Skeletal muscle tissue (tissue), 5 donors: ENCODE results near the gene CMBL. TPM values are rescaled to one million over a fixed set of nuclear protein-coding genes. Genes with fewer than 3 reads are reported as not detected.

Experiments
- H3K27ac ChIP-seq: one replicate; pipeline ENCODE4 v1.7.0; 2013; ENCODE audit warnings: mild to moderate bottlenecking, low read depth, low read length, inconsistent platforms
- H3K27me3 ChIP-seq, 3 donors: one replicate each; pipeline ENCODE4 v1.7.0; 2013; ENCODE audit warnings: low read length in 3 of 3; ENCODE audit not compliant: control insufficient read depth in 3 of 3, insufficient read depth in 3 of 3
- H3K36me3 ChIP-seq, 3 donors: one replicate each; pipeline ENCODE4 v1.7.0; 2013; ENCODE audit warnings: low read length in 3 of 3; ENCODE audit not compliant: control insufficient read depth in 3 of 3, insufficient read depth in 3 of 3
- H3K4me1 ChIP-seq, 3 donors: one replicate each; pipeline ENCODE4 v1.7.0; 2013; ENCODE audit warnings: low read length in 3 of 3, mild to moderate bottlenecking in 3 of 3; ENCODE audit not compliant: control insufficient read depth in 3 of 3, insufficient read depth in 3 of 3
- H3K4me3 ChIP-seq, 3 donors: one replicate each; pipeline ENCODE4 v1.7.0; 2013; ENCODE audit warnings: low read length in 3 of 3
- H3K9ac ChIP-seq, 3 donors: one replicate each; pipeline ENCODE4 v1.7.0; 2013; ENCODE audit warnings: low read length in 3 of 3, mild to moderate bottlenecking in 3 of 3, moderate library complexity in 2 of 3, low read depth in 1 of 3
- H3K9me3 ChIP-seq, 3 donors: one replicate each; pipeline ENCODE4 v1.7.0; 2013; ENCODE audit warnings: low read length in 3 of 3; ENCODE audit not compliant: control insufficient read depth in 3 of 3
- small RNA-seq: library from RNA; depleted of rRNA; stranded (forward); fragments of <200 nt; gene quantifications from one replicate; pipeline ENCODE3, GENCODE V24; 2014
- total RNA-seq: library from RNA; depleted of rRNA; stranded (reverse); fragments of >200 nt; gene quantifications from one replicate; pipeline ENCODE4 v1.2.3, GENCODE V29; 2014
- donor health status: Osteomylitis.

Gene CMBL
- total RNA-seq, 1 donor from 2014 or later: 34.4 TPM

DNA sequence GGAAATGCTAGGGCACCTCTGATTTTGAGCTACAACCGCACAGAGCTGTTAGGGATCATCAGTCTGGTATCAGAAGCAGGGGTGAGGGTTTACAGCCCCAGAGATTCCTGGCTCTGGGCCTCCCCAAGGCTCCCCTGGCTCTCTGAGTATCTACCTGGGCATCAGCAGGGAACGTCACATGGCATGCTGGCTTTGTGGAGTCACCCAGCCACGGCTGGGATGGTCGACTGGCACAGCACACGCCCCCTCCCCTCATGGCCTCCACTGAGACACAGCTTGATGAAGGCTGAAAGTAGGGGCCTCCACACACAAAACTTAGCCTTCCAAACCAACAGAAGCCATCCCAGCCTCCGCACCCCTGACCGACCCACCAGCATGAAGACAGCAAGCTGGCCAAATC, 74.7 kb downstream of the CMBL start:
- peaks cover 10 to 24% (median 11%) of the 10 kb centered on the region in 3 donors for H3K36me3 ChIP-seq
- H3K4me1 ChIP-seq: peaks cover 0 to 4% (median 0%) of the 10 kb centered on the region in 3 donors
- no peak overlapping the region for H3K27ac ChIP-seq
- no peaks in the 10 kb centered on the region for H3K9me3 ChIP-seq
- H3K27me3 ChIP-seq: no peaks in the 10 kb centered on the region
- H3K4me3 ChIP-seq: no peak overlapping the region
- H3K9ac ChIP-seq: no peak overlapping the region

GRCh38 chr5:10232386-10232785, 75.3 kb downstream of the CMBL start:
- Histone ChIP-seq H3K27me3 (no peaks in the 10 kb centered on the region), H3K9me3 (no peaks in the 10 kb centered on the region), H3K4me1 (peaks cover 0 to 4% (median 0%) of the 10 kb centered on the region in 3 donors), H3K36me3 (peaks cover 10 to 24% (median 11%) of the 10 kb centered on the region in 3 donors), H3K27ac (no peak overlapping the region), H3K4me3 (no peak overlapping the region), H3K9ac (no peak overlapping the region)

DNA sequence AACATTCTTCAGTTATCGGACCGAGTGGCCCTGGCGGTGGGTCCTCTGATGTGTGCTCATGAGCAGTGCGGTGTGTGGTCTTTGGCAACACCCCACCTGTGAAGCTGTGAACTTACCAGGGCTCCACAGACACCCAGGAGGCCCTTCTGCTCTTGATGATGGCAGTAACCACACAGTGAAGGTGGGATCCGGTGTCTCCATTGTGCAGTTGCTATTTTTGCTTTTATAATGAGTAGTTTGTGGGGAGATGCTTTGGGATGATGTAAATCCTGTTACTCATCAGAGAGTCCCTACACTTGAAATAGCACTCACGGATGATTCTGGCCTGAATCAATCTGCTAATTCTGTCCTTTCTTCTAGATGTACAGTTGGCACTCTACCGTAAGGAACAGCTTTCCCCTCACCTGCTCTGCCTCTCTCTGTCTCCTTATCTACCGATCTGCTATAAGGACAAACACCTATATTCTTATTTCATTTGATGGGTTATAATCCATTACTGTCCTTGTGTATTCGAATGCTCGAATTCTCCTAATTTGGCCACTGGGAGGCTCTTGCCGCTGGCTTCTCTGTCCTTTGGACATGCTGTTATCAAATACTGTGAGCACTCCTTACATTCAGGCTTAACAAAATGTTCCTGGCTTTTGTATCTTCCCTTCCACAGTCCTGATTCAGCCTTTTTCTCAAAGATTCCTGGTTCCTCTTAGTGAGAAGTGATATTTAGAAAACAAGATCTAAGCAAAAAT, 78.2 kb downstream of the CMBL start:
- no peak overlapping the region for H3K4me3 ChIP-seq
- H3K9ac ChIP-seq: no peak overlapping the region
- no peaks in the 10 kb centered on the region for H3K27me3 ChIP-seq
- peaks cover 0 to 4% (median 0%) of the 10 kb centered on the region in 3 donors for H3K4me1 ChIP-seq
- H3K36me3 ChIP-seq: peaks cover 4 to 11% (median 9%) of the 10 kb centered on the region in 3 donors
- H3K27ac ChIP-seq: peak overlapping the region; percentile 3
- no peaks in the 10 kb centered on the region for H3K9me3 ChIP-seq

DNA sequence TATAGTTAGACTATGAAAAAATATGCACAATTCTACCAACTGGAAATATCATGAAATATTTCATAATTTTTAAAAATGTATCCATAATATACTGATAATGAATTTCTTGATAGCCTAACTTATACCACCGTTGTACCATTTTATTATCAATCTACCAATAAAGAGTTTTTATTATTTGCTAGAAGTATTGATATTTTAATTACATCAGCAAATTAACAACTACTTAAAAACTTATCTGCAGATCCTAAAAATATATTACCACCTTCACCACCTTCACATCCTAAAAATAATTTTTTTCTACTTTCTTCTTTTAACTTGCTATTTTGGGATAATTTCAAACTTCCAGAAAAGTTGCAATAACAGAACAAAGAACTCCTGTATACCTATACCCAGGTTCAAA, 79.4 kb downstream of the CMBL start:
- Histone ChIP-seq H3K27ac (no peak overlapping the region), H3K4me3 (no peak overlapping the region)

More for the DNA sequence above, 79.4 kb downstream of the CMBL start:
- H3K36me3 ChIP-seq: peaks cover 2 to 10% (median 8%) of the 10 kb centered on the region in 3 donors
- no peaks in the 10 kb centered on the region for H3K9me3 ChIP-seq
- H3K27me3 ChIP-seq: no peaks in the 10 kb centered on the region
- H3K4me1 ChIP-seq: peaks cover 0 to 4% (median 0%) of the 10 kb centered on the region in 3 donors
- H3K9ac ChIP-seq: no peak overlapping the region

Small RNAs within 50 kb of the gene (small RNA-seq; reads per million reads assigned to genes)
- not detected for gene RF00019

Other genes starting within 250 kb of the CMBL start
- 21.9 TPM for gene ATPSCKMT, start 58.0 kb downstream of the CMBL start, total RNA-seq
- gene CCT5, start 57.6 kb downstream of the CMBL start, total RNA-seq: 212 TPM
- 110 TPM for gene MARCHF6, start 45.8 kb upstream of the CMBL start, total RNA-seq
- gene ROPN1L, start 134.0 kb upstream of the CMBL start, total RNA-seq: not detected